ENCODE results near the gene HERC4. TPM values are rescaled to one million over a fixed set of nuclear protein-coding genes. Genes with fewer than 3 reads are reported as not detected.

HERC4 gene
- total and polyA plus RNA-seq, 12 donors: 21.3 to 75.6 (median 49.7) TPM

DNA sequence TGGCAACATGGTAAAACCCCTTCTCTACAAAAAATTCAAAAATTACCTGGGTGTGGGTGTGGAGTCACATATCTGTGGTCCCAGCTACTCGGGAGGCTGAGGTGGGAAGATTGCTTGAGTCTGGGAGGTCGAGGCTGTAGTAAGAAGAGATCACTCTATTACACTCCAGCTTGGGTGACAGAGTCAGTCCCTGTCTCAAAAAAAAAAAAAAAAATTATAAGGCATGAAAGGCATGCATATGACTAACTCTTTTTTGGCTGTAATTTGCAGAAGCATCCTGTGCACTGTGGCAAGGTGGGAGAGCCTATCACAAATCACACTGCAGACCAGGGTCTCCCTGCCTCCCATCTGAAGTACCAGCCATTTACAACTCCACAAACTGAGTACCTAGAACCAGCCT is 20.1 kb upstream of the HERC4 start:
- no peaks in the 10 kb centered on the region for H3K9me3 ChIP-seq (replicated peaks in 1 of 3)
- H3K4me1 ChIP-seq (replicated peaks in 1 of 2): no peaks in the 10 kb centered on the region
- intact Hi-C loops (cut with DNase I): no loop called here
- H3K36me3 ChIP-seq (replicated peaks in 1 of 2): no peaks in the 10 kb centered on the region
- H3K27ac ChIP-seq: no peak overlapping the region
- no peak overlapping the region for H3K4me3 ChIP-seq
- 74 to 97% (median 85%) methylated on average over 2 of the region's 2 CpGs for WGBS, 4 donors
- no peak for DNase-seq
- no peak for TF ChIP-seq POLR2A (IDR thresholded peaks at IDR 0.05)
- TF ChIP-seq, protein P1, sequence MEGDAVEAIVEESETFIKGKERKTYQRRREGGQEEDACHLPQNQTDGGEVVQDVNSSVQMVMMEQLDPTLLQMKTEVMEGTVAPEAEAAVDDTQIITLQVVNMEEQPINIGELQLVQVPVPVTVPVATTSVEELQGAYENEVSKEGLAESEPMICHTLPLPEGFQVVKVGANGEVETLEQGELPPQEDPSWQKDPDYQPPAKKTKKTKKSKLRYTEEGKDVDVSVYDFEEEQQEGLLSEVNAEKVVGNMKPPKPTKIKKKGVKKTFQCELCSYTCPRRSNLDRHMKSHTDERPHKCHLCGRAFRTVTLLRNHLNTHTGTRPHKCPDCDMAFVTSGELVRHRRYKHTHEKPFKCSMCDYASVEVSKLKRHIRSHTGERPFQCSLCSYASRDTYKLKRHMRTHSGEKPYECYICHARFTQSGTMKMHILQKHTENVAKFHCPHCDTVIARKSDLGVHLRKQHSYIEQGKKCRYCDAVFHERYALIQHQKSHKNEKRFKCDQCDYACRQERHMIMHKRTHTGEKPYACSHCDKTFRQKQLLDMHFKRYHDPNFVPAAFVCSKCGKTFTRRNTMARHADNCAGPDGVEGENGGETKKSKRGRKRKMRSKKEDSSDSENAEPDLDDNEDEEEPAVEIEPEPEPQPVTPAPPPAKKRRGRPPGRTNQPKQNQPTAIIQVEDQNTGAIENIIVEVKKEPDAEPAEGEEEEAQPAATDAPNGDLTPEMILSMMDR (IDR thresholded peaks at IDR 0.05): no peak
- H3K27me3 ChIP-seq: no peaks in the 10 kb centered on the region

DNA sequence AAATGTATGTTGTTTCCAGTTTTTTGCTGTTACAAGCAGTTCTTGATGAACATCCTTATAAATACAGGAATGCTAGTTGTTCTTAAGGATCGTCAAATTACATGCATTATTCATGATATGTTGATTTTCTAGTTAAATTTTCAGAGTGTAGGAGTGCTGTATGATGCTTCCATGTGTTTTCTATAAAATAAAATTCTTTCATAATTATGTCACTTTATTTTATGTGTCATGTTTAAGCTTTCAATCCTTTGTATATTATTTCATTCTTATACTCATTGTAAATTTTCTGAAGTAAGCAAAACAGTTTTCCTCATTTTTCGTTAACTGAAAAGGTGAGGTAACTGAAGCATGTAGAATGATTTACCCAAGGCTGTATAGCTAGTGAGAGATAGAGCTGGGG is 17.4 kb upstream of the HERC4 start:
- TF ChIP-seq, protein P1 (IDR thresholded peaks at IDR 0.05): no peak
- no peak for TF ChIP-seq POLR2A (IDR thresholded peaks at IDR 0.05)
- WGBS, 4 donors: 93 to 95% (median 94%) methylated on average over 2 of the region's 2 CpGs
- H3K4me1 ChIP-seq (replicated peaks in 1 of 2): no peaks in the 10 kb centered on the region
- intact Hi-C loops (cut with DNase I): no loop called here
- H3K36me3 ChIP-seq (replicated peaks in 1 of 2): no peaks in the 10 kb centered on the region
- no peak overlapping the region for H3K27ac ChIP-seq
- H3K9me3 ChIP-seq (replicated peaks in 1 of 3): no peaks in the 10 kb centered on the region
- DNase-seq: no peak
- H3K27me3 ChIP-seq: no peaks in the 10 kb centered on the region
- no peak overlapping the region for H3K4me3 ChIP-seq

DNA sequence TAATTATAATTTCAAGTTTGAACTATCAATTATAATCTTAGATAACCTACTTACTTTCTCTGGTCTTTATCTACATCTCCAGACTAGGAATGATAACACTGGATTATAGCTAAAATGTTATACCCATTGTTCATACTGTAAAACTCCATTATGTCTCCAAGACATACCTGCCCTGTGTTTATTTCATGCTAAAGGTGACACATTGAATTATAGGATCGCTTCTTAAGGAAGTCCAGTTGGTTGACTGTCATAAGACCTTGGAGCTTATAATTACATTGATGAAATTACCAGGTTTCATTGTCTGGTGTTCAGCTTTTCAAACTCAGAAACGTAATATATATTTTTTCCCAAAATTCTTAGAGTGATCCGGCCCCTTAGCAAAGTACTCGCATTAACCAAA is 15.5 kb upstream of the HERC4 start:
- DNase-seq: no peak
- H3K4me1 ChIP-seq (replicated peaks in 1 of 2): no peaks in the 10 kb centered on the region
- no peaks in the 10 kb centered on the region for H3K9me3 ChIP-seq (replicated peaks in 1 of 3)
- no peak overlapping the region for H3K4me3 ChIP-seq
- no peak overlapping the region for H3K27ac ChIP-seq
- no peaks in the 10 kb centered on the region for H3K27me3 ChIP-seq
- intact Hi-C loops (cut with DNase I): no loop called here
- no peaks in the 10 kb centered on the region for H3K36me3 ChIP-seq (replicated peaks in 1 of 2)
- 86 to 94% (median 88%) methylated on average over 4 of the region's 4 CpGs for WGBS, 4 donors
- TF ChIP-seq POLR2A (IDR thresholded peaks at IDR 0.05): no peak
- TF ChIP-seq, protein P1 (IDR thresholded peaks at IDR 0.05): no peak

DNA sequence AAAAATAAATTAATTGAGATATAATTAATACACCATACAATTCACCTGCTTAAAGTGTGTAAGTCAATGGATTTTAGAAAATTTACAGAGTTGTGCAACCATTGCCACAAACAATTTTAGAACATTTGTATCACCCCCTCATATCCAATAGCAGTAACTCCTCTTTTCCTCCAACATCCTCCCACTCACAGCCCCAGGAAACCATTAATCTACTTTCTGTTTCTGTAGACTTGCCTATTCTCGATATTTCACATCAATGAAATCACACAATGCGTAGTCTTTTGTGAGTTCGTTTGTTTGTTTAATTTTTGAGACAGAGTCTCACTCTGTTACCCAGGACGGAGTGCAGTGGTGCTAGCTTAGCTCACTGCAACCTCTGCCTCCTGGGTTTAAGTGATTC is 13.7 kb upstream of the HERC4 start:
- 45 to 64% (median 53%) methylated on average over 4 of the region's 4 CpGs for WGBS, 4 donors
- H3K27me3 ChIP-seq: no peaks in the 10 kb centered on the region
- H3K4me3 ChIP-seq: no peak overlapping the region
- no peak overlapping the region for H3K27ac ChIP-seq
- no peaks in the 10 kb centered on the region for H3K4me1 ChIP-seq (replicated peaks in 1 of 2)
- TF ChIP-seq, protein P1 (IDR thresholded peaks at IDR 0.05): no peak
- TF ChIP-seq POLR2A (IDR thresholded peaks at IDR 0.05): no peak
- DNase-seq: no peak
- no peaks in the 10 kb centered on the region for H3K9me3 ChIP-seq (replicated peaks in 1 of 3)
- H3K36me3 ChIP-seq (replicated peaks in 1 of 2): no peaks in the 10 kb centered on the region
- intact Hi-C loops (cut with DNase I): loop anchor here (5.0 to 10.0 kb wide), 3 partner anchors 59 to 216 kb away; no protein-coding TSS in a partner anchor

Measured in adrenal gland (tissue), 12 donors.